Mucosa of rectum (tissue), 2 donors: ENCODE data around the gene DCTN3.
A peak's percentile ranks its signal among the peaks of the same experiment; 100 is the strongest.

Experiments
- H3K27ac ChIP-seq, 2 donors: one replicate each; pipeline ENCODE4 v1.7.0; 2013; ENCODE audit warnings: inconsistent platforms in 2 of 2, low read depth in 2 of 2, low read length in 2 of 2
- H3K27me3 ChIP-seq, 2 donors: one replicate each; pipeline ENCODE4 v1.7.0; 2013; ENCODE audit warnings: low read length in 2 of 2; ENCODE audit not compliant: control insufficient read depth in 2 of 2, insufficient read depth in 2 of 2
- H3K36me3 ChIP-seq, 2 donors: one replicate each; pipeline ENCODE4 v1.7.0; 2013; ENCODE audit warnings: low read length in 2 of 2; ENCODE audit not compliant: control insufficient read depth in 2 of 2, insufficient read depth in 2 of 2
- H3K4me1 ChIP-seq, 2 donors: one replicate each; pipeline ENCODE4 v1.7.0; 2013; ENCODE audit warnings: low read length in 2 of 2, mild to moderate bottlenecking in 1 of 2; ENCODE audit not compliant: control insufficient read depth in 2 of 2, insufficient read depth in 2 of 2
- H3K4me3 ChIP-seq, 2 donors: one replicate each; pipeline ENCODE4 v1.7.0; 2013; ENCODE audit warnings: low read length in 2 of 2
- H3K9ac ChIP-seq, 2 donors: one replicate each; pipeline ENCODE4 v1.7.0; 2013; ENCODE audit warnings: low read length in 2 of 2, low read depth in 1 of 2, mild to moderate bottlenecking in 1 of 2
- H3K9me3 ChIP-seq, 2 donors: one replicate each; pipeline ENCODE4 v1.7.0; 2013; ENCODE audit warnings: low read length in 2 of 2; ENCODE audit not compliant: control insufficient read depth in 2 of 2
- donor health status: healthy.
- donor health status: Normal muscosa, but diverticular disease.

The DCTN3 gene

GRCh38 chr9:34581318-34581717 is 39.0 kb downstream of the DCTN3 start:
- H3K4me3 ChIP-seq: no peak overlapping the region

GRCh38 chr9:34580358-34580757 is 39.9 kb downstream of the DCTN3 start:
- Histone ChIP-seq H3K36me3 (no peaks in the 10 kb centered on the region), H3K27me3 (peaks cover 43 to 46% of the 10 kb centered on the region in 2 donors), H3K4me1 (peaks cover 13 to 16% of the 10 kb centered on the region in 2 donors), H3K9me3 (no peaks in the 10 kb centered on the region), H3K4me3 (no peak overlapping the region), H3K27ac (no peak overlapping the region), H3K9ac (no peak overlapping the region)

More at GRCh38 chr9:34581318-34581717, 39.0 kb downstream of the DCTN3 start:
- Histone ChIP-seq H3K27ac (no peak overlapping the region), H3K36me3 (no peaks in the 10 kb centered on the region), H3K27me3 (peaks cover 48% of the 10 kb centered on the region in 2 donors), H3K9ac (no peak overlapping the region), H3K9me3 (no peaks in the 10 kb centered on the region), H3K4me1 (peaks cover 7 to 9% of the 10 kb centered on the region in 2 donors)

GRCh38 chr9:34579808-34580163 is 40.5 kb downstream of the DCTN3 start:
- Histone ChIP-seq H3K9me3 (no peaks in the 10 kb centered on the region), H3K27me3 (peaks cover 37 to 40% of the 10 kb centered on the region in 2 donors), H3K27ac (no peak overlapping the region), H3K4me1 (peaks cover 13 to 16% of the 10 kb centered on the region in 2 donors), H3K36me3 (no peaks in the 10 kb centered on the region), H3K9ac (no peak overlapping the region), H3K4me3 (no peak overlapping the region)

- H3K9me3 ChIP-seq: no peaks in the 10 kb centered on the region
- H3K27me3 ChIP-seq: peaks cover 32 to 36% of the 10 kb centered on the region in 2 donors
- H3K36me3 ChIP-seq: no peaks in the 10 kb centered on the region
- H3K4me3 ChIP-seq: no peak overlapping the region
- H3K4me1 ChIP-seq: peaks cover 13 to 16% of the 10 kb centered on the region in 2 donors
- H3K9ac ChIP-seq: no peak overlapping the region
- H3K27ac ChIP-seq: no peak overlapping the region
Measured at GRCh38 chr9:34579104-34579807, 41.0 kb downstream of the DCTN3 start.

- H3K27ac ChIP-seq: no peak overlapping the region
- no peak overlapping the region for H3K9ac ChIP-seq
- peaks cover 26 to 36% of the 10 kb centered on the region in 2 donors for H3K27me3 ChIP-seq
- H3K4me1 ChIP-seq: peaks cover 13 to 16% of the 10 kb centered on the region in 2 donors
- no peaks in the 10 kb centered on the region for H3K36me3 ChIP-seq
- H3K4me3 ChIP-seq: no peak overlapping the region
- H3K9me3 ChIP-seq: no peaks in the 10 kb centered on the region
Measured at GRCh38 chr9:34578241-34579103, 41.8 kb downstream of the DCTN3 start.

- Histone ChIP-seq H3K27me3 (peaks cover 22 to 34% of the 10 kb centered on the region in 2 donors), H3K9me3 (no peaks in the 10 kb centered on the region), H3K27ac (no peak overlapping the region), H3K9ac (no peak overlapping the region), H3K4me3 (no peak overlapping the region), H3K4me1 (peaks cover 13 to 22% of the 10 kb centered on the region in 2 donors), H3K36me3 (no peaks in the 10 kb centered on the region)
Measured at GRCh38 chr9:34577400-34578240, 42.7 kb downstream of the DCTN3 start.

GRCh38 chr9:34576597-34577399 is 43.5 kb downstream of the DCTN3 start:
- Histone ChIP-seq H3K9me3 (no peaks in the 10 kb centered on the region), H3K27ac (no peak overlapping the region), H3K4me1 (peaks cover 18 to 29% of the 10 kb centered on the region in 2 donors), H3K36me3 (no peaks in the 10 kb centered on the region), H3K4me3 (no peak overlapping the region), H3K27me3 (peaks cover 19 to 32% of the 10 kb centered on the region in 2 donors), H3K9ac (peak overlapping the region in 1 of 2 donors; percentile 34)

GRCh38 chr9:34575862-34576596 is 44.3 kb downstream of the DCTN3 start:
- Histone ChIP-seq H3K27me3 (peaks cover 14 to 32% of the 10 kb centered on the region in 2 donors), H3K27ac (peak overlapping the region in 1 of 2 donors; percentile 9), H3K4me1 (peaks cover 24 to 35% of the 10 kb centered on the region in 2 donors), H3K4me3 (no peak overlapping the region), H3K36me3 (no peaks in the 10 kb centered on the region), H3K9ac (peak overlapping the region in 1 of 2 donors; percentile 34), H3K9me3 (no peaks in the 10 kb centered on the region)

GRCh38 chr9:34575241-34575640 is 45.1 kb downstream of the DCTN3 start:
- Histone ChIP-seq H3K9me3 (no peaks in the 10 kb centered on the region), H3K27me3 (peaks cover 14 to 32% of the 10 kb centered on the region in 2 donors), H3K9ac (no peak overlapping the region), H3K4me1 (peaks cover 27 to 40% of the 10 kb centered on the region in 2 donors), H3K4me3 (no peak overlapping the region), H3K36me3 (no peaks in the 10 kb centered on the region), H3K27ac (no peak overlapping the region)
